Adrenal gland (tissue), 5 donors: ENCODE measurements around the gene SELP.

Experiments used
- POLR2A ChIP-seq, 2 donors: fragments of 450-650 bp; IDR thresholded peaks; one replicate each; pipeline ENCODE4 v1.6.1; 2017; ENCODE audit warnings: antibody characterized with exemption in 2 of 2, mild to moderate bottlenecking in 2 of 2, moderate library complexity in 1 of 2
- TF ChIP-seq, protein P1 (sequence below), 6 experiments: fragments of 450-650 bp in 4 of 6; fragments of 200-600 bp in 2 of 6; sonication (generic) in 1 of 6; IDR thresholded peaks; 1 replicate in 5 of 6; 2 replicates in 1 of 6; pipeline versions ENCODE4 v1.5.1 to v1.8.0; 2016 to 2021; ENCODE audit warnings: antibody characterized with exemption in 6 of 6, mild to moderate bottlenecking in 2 of 6, moderate library complexity in 1 of 6
- donor health status: DM: no; HTN: no; CAD: no.

DNA sequence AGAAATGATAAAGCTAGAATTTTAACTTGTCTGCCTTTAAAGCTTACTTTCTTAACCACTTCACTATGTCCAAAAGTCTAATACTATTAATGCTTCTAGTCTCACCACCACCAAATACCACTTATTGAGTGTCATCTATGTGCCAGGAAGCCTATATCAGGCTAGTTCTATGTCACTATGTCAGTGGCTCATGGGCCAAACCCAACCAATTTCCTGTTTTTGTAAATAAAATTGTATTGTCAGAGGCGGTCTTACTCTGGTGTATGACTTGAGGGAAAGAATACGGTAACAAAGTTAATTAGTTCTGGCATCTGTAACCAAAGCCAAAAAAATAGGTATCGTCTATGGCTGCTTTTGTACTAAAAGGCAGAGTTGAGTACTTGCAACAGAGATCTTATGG is 58.5 kb downstream of the SELP start:
- TF ChIP-seq, protein P1, sequence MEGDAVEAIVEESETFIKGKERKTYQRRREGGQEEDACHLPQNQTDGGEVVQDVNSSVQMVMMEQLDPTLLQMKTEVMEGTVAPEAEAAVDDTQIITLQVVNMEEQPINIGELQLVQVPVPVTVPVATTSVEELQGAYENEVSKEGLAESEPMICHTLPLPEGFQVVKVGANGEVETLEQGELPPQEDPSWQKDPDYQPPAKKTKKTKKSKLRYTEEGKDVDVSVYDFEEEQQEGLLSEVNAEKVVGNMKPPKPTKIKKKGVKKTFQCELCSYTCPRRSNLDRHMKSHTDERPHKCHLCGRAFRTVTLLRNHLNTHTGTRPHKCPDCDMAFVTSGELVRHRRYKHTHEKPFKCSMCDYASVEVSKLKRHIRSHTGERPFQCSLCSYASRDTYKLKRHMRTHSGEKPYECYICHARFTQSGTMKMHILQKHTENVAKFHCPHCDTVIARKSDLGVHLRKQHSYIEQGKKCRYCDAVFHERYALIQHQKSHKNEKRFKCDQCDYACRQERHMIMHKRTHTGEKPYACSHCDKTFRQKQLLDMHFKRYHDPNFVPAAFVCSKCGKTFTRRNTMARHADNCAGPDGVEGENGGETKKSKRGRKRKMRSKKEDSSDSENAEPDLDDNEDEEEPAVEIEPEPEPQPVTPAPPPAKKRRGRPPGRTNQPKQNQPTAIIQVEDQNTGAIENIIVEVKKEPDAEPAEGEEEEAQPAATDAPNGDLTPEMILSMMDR (IDR thresholded peaks at IDR 0.05): no peak
- no peak for TF ChIP-seq POLR2A (IDR thresholded peaks at IDR 0.05)
